ENCODE measurements around the gene CNTN2. TPM values are rescaled to one million over a fixed set of nuclear protein-coding genes. Genes with fewer than 3 reads are reported as not detected.

CNTN2 gene
- total RNA-seq, 1 donor from 2014 or later, result 0.29 TPM

DNA sequence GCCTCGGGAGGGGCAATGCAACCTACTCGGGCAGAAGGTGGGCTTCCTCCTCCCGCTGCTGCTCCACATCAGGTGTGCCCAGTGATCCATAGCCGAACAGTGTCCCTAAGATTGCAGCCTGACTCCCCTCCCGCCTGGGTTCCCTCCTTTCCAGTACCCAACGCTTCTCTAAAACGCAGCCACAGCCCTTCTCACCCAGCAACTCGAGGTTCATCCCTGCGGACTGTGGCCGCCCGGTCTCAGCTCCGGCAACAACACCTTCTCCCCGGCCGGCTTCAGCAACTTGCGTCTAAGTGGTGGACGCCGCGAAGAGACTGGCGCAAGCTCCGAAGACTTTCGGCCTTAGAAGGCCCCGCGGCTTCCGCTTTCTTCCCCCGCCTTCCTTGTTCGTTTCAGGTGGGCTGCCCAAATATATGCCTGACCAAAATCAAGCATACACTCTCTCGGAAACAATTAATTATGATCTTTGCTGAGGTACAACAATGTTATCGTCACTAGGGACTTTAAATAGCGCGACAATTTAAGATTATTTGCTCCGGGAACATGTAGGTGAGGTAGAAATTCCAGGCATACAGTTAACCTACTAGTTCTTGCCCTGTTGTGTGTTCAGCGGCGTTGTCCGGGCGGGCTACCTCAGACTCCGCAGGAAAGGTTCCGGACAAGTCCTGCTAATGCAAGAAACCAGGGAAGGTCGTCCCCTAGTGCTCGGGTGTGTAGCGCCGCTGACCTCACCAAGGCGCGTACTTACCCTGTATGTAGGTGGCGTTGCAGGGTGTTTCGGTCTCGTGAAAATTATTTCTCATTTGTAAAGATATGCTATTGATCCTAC, 78.9 kb downstream of the CNTN2 start, which contains the start of gene RBBP5:
TSS of gene RBBP5 (minus strand) at position 319 of the 829 bp plus-strand sequence. CDS start at position 214, 105 bp downstream.
- Mint-ChIP-seq H3K27me3 (ENCODE audit: low read depth) (no peaks in the 10 kb centered on the region), H3K4me1 (peaks cover 30% of the 10 kb centered on the region), H3K9me3 (no peaks in the 10 kb centered on the region), H3K36me3 (peaks cover 7% of the 10 kb centered on the region), H3K4me3 (peak within 1 kb of the TSS; percentile 98), H3K27ac (peak within 1 kb of the TSS; percentile 100)
- DNase-seq (ENCODE audit: low spot score in 2 of 2, unreplicated experiment in 2 of 2), result peak; percentile 71 to 93
- TF ChIP-seq CTCF (IDR thresholded peaks at IDR 0.05; ENCODE audit: unreplicated experiment), result no peak

DNA sequence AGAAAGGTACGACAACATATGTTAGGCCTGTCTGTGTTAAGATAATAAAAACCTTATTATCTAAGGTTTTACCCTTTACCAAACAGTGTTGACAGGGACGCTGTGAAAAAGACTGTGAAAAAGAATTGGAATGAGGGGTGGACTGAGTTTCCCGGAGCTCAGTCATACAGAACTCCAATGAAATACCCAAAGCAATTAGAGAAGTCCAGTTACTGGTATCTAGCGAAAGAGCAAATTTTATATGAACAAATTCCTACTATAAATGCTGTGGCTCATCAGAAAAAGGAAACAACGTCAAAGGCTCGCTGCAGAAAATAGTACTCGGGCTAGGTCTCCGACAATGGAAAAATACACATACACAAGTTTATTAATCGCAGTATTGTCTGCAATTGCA, 79.5 kb downstream of the CNTN2 start:
- Mint-ChIP-seq H3K27me3 (ENCODE audit: low read depth) (no peaks in the 10 kb centered on the region), H3K36me3 (peaks cover 6% of the 10 kb centered on the region)

DNA sequence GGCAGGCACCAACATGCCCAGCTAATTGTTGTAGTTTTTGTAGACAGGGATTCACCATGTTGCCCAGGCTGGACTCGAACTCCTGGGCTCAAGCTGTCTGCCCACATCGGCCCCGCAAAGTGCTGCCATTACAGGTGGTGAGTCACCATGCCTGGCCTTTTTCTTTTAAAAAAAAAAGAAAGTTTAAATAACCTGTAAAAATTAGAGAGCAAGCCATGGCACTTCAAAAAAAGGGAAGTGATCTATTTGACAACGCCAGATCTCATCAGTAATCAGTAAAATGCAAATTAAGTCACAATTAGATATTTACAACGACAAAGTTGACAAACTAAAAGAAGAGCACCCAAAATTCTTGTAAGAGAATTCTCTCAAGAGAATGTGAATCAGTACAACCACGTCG, 81.7 kb downstream of the CNTN2 start:
- Mint-ChIP-seq H3K9me3 (no peaks in the 10 kb centered on the region), H3K27me3 (ENCODE audit: low read depth) (no peaks in the 10 kb centered on the region), H3K27ac (no peak overlapping the region), H3K4me1 (peaks cover 28% of the 10 kb centered on the region), H3K36me3 (no peaks in the 10 kb centered on the region), H3K4me3 (no peak overlapping the region)
- DNase-seq (ENCODE audit: low spot score in 2 of 2, unreplicated experiment in 2 of 2), result no peak
- TF ChIP-seq CTCF (IDR thresholded peaks at IDR 0.05; ENCODE audit: unreplicated experiment), result no peak

More for the DNA sequence above, 79.5 kb downstream of the CNTN2 start:
- Mint-ChIP-seq H3K9me3 (no peaks in the 10 kb centered on the region), H3K4me1 (peaks cover 30% of the 10 kb centered on the region), H3K27ac (peak overlapping the region; percentile 100), H3K4me3 (peak overlapping the region; percentile 98)
- DNase-seq (ENCODE audit: low spot score in 2 of 2, unreplicated experiment in 2 of 2), result no peak
- no peak for TF ChIP-seq CTCF (IDR thresholded peaks at IDR 0.05; ENCODE audit: unreplicated experiment)

- no peaks in the 10 kb centered on the region for H3K36me3 Mint-ChIP-seq
- H3K27me3 Mint-ChIP-seq (ENCODE audit: low read depth), result no peaks in the 10 kb centered on the region
- H3K9me3 Mint-ChIP-seq, result no peaks in the 10 kb centered on the region
- H3K4me3 Mint-ChIP-seq, result no peak overlapping the region
- no peak overlapping the region for H3K27ac Mint-ChIP-seq
- peaks cover 4% of the 10 kb centered on the region for H3K4me1 Mint-ChIP-seq
- no peak for DNase-seq (ENCODE audit: low spot score in 2 of 2, unreplicated experiment in 2 of 2)
- TF ChIP-seq CTCF (IDR thresholded peaks at IDR 0.05; ENCODE audit: unreplicated experiment), result no peak
Observed at GRCh38 chr1:205127646-205128045, 84.6 kb downstream of the CNTN2 start.

Other genes starting within 250 kb of the CNTN2 start
- gene NFASC, start 172.3 kb upstream of the CNTN2 start, total RNA-seq, result 0.35 to 0.72 TPM (median 0.72 TPM) in 3 replicates
- gene TMEM81, start 41.2 kb downstream of the CNTN2 start, total RNA-seq, result 3.3 to 4.6 TPM (median 4.4 TPM) in 3 replicates
- gene RBBP5, start 78.8 kb downstream of the CNTN2 start, total RNA-seq, result 15.7 to 15.9 TPM (median 15.7 TPM) in 3 replicates
- gene DSTYK, start 168.5 kb downstream of the CNTN2 start, total RNA-seq, result 18.3 to 19.5 TPM (median 18.3 TPM) in 3 replicates
- gene TMCC2, start 184.7 kb downstream of the CNTN2 start, total RNA-seq, result 6.1 to 6.8 TPM (median 6.5 TPM) in 3 replicates

All from mesothelial cell of epicardium (in vitro differentiated cells).